Measurements from ENCODE around the gene USP34.
A peak's percentile ranks its signal among the peaks of the same experiment; 100 is the strongest.

The USP34 gene

GRCh38 chr2:61378281-61378680 lies 92.6 kb downstream of the USP34 start:
- in situ Hi-C loops (cut with HindIII; ENCODE audit: low sequenced_read_pairs), result no loop called here
- DNase-seq (ENCODE audit: low read depth), result no peak
- H3K4me3 ChIP-seq (ENCODE audit: low read depth, low read length), result no peak overlapping the region
- TF ChIP-seq CTCF (IDR thresholded peaks at IDR 0.05; ENCODE audit: low read depth, low read length, missing control alignments), result no peak

GRCh38 chr2:61377046-61377445 lies 93.8 kb downstream of the USP34 start:
- in situ Hi-C loops (cut with HindIII; ENCODE audit: low sequenced_read_pairs), result no loop called here
- DNase-seq (ENCODE audit: low read depth), result no peak
- no peak for TF ChIP-seq CTCF (IDR thresholded peaks at IDR 0.05; ENCODE audit: low read depth, low read length, missing control alignments)
- no peak overlapping the region for H3K4me3 ChIP-seq (ENCODE audit: low read depth, low read length)

GRCh38 chr2:61376211-61376610 lies 94.7 kb downstream of the USP34 start:
- no peak for TF ChIP-seq CTCF (IDR thresholded peaks at IDR 0.05; ENCODE audit: low read depth, low read length, missing control alignments)
- DNase-seq (ENCODE audit: low read depth), result no peak
- in situ Hi-C loops (cut with HindIII; ENCODE audit: low sequenced_read_pairs), result no loop called here
- no peak overlapping the region for H3K4me3 ChIP-seq (ENCODE audit: low read depth, low read length)

- in situ Hi-C loops (cut with HindIII; ENCODE audit: low sequenced_read_pairs), result no loop called here
- H3K4me3 ChIP-seq (ENCODE audit: low read depth, low read length), result no peak overlapping the region
- DNase-seq (ENCODE audit: low read depth), result no peak
- TF ChIP-seq CTCF (IDR thresholded peaks at IDR 0.05; ENCODE audit: low read depth, low read length, missing control alignments), result no peak
Measured at GRCh38 chr2:61371027-61371426, 99.9 kb downstream of the USP34 start.

- no peak for TF ChIP-seq CTCF (IDR thresholded peaks at IDR 0.05; ENCODE audit: low read depth, low read length, missing control alignments)
- in situ Hi-C loops (cut with HindIII; ENCODE audit: low sequenced_read_pairs), result no loop called here
Measured at GRCh38 chr2:61368687-61369665, 101.9 kb downstream of the USP34 start.

GRCh38 chr2:61367177-61367576 lies 103.7 kb downstream of the USP34 start:
- in situ Hi-C loops (cut with HindIII; ENCODE audit: low sequenced_read_pairs), result no loop called here
- DNase-seq (ENCODE audit: low read depth), result no peak
- no peak for TF ChIP-seq CTCF (IDR thresholded peaks at IDR 0.05; ENCODE audit: low read depth, low read length, missing control alignments)

More at GRCh38 chr2:61368687-61369665, 101.9 kb downstream of the USP34 start:
- no peak overlapping the region for H3K4me3 ChIP-seq (ENCODE audit: low read depth, low read length)
- DNase-seq (ENCODE audit: low read depth), result peak; percentile 22

More at GRCh38 chr2:61367177-61367576, 103.7 kb downstream of the USP34 start:
- H3K4me3 ChIP-seq (ENCODE audit: low read depth, low read length), result no peak overlapping the region

Data from astrocyte of the cerebellum (primary cell).